Measurements from ENCODE around the gene PAIP2.

PAIP2 gene

DNA sequence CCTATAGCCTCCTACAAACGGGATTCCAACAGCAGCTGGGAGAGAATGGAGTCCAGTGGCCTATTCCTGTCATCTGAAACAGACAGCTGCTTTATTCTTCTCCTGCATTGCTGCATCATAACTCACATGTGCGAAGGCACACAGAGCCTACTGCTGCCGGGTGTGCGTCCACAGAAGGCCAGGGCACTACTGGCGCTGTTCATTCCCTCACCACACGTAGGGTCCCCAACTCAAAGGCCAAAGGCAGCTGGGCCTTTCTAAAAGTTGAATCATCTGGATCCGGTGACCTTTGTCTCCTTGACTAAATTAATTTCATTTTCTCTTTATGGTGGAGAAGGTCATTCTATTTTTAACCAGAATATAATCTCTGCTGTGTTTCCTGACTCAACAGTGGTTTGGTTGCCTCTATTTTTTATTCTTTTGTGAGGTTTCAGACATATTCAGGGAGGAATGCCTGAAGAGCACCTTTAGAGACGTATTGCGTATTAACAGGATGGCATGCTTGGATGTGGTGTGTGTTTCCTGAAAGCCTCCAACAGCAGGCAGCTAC lies 73.0 kb downstream of the PAIP2 start:
- DNase-seq: no peak

DNA sequence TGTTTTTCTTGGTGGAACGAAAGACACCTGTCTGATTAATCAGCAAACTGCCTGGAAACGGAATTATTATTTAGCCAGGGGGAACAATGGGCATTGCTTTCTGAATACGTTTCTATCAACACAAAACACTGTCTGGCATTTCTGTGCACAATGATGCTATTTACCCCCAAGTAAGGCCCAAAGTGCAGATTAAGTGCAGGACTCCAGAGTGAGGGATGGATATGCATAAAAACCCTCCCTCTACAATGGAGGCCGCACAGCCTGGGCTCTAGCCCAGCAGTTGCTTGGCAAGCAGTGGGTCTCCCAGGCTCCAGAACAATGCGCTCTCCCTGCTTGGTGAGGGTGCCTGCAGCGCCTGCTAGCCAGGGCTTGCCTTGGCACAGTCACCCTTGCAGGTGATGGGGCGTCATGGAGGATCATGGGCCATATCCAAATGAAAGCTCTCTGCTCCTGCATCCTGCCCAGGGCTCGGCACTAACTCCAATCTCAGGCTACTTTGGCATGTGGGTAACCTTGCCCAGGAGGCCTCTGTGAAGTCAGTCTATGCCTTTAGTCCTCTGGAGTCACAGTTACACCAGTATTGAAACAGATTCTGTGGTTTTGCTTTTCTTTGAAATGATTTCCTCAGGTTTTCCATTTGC lies 73.7 kb downstream of the PAIP2 start:
- peak; percentile 68 for DNase-seq

DNA sequence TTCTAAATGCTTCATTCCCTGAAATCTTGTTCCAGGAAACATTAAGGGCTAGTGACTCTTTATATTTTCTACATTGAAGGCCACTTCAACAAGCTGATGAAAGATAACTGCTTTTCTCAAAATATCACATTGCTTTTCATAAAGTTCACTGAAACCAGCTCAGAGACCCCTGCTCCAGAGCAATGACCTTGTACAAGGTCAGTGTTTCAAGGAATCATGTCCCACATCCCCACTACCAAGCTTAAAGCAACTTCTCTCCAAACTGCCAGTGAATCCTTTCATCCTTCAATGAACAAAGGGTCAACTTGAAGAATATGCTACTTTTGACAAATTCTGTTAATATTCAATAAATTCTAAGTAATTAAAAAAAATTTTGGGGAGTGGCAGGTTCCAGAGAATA lies 74.2 kb downstream of the PAIP2 start:
- no peak for DNase-seq

DNA sequence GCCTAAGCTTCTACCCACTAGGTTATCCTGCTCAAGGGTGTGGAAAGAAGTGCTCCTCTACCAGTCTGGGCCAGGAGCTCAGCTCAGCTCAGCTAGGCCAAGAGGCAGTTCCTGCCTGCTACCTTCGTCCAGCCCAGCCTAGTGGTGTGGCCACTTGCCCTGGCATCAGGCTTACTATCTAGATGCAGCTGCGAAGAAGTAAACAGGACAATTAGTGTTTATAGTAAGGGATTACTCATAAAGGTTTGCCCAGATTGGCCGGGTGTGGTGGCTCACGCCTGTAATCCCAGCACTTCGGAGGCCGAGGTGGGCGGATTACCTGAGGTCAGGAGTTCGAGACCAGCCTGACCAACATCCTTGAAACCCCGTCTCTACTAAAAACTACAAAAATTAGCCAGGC lies 75.0 kb downstream of the PAIP2 start:
- no peak for DNase-seq

DNA sequence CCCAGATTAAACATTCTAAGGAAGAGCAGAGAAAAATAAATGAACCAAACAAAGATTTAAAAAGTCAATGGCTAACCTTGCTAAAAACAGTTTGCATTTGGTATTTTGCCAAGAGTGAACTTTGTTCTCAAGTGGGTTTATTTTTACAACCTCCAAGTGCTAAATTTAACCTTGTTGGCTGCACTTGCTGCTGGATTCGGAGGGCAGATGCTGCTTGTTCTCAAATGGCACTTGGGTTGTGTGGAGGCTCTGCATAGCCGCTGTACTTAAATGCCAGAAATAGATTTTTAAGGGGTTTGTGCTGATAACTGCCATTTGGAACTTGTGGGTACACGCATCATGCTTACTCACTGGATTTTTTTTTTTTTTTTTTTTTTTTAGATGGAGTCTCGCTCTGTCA lies 75.6 kb downstream of the PAIP2 start:
- peak; percentile 49 for DNase-seq

DNA sequence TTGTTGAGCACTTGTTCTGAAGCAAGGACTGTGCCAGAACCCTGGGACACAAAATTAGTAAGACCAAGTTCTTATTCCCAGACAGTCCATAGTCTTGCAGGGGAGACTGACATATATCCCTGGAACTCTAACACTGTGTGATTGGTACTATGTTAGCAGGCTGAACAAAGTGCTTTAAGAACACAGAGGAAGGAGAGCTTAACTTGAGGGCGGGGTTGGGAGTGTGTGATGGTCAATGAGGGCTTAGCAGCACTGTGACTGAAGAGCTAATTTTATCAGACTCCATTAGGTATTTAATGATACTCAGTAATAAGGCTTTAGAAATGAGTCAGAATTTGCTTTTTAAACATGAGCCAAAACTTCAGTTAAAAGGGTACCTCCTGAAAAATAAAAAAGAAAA lies 77.1 kb downstream of the PAIP2 start:
- no peak for DNase-seq

All from NCI-H1105 treated with DMSO at 0.1 percent for 48 hours (cell line).